Upper lobe of right lung (tissue), 1 donor: ENCODE measurements around the gene TMEM156. TPM values are rescaled to one million over a fixed set of nuclear protein-coding genes. Genes with fewer than 3 reads are reported as not detected.

ENCODE experiments used
- ATAC-seq: fragments of 200-7000 bp; cut with Tn5 transposase; one replicate; pipeline ENCODE4 v1.9.1; 2020; ENCODE audit warnings: mild to moderate bottlenecking, moderate library complexity
- DNase-seq: peaks from one replicate; pipeline ENCODE4 v3.0.0-alpha.2; 2020
- H3K27ac ChIP-seq: fragments of 200-600 bp; one replicate; pipeline ENCODE4 v1.8.0; 2022
- H3K27me3 ChIP-seq: fragments of 200-600 bp; one replicate; pipeline ENCODE4 v1.8.0; 2022; ENCODE audit warnings: mild to moderate bottlenecking
- H3K36me3 ChIP-seq: fragments of 200-600 bp; one replicate; pipeline ENCODE4 v1.8.0; 2022
- H3K4me1 ChIP-seq: fragments of 200-600 bp; one replicate; pipeline ENCODE4 v1.8.0; 2022
- H3K4me3 ChIP-seq: fragments of 200-600 bp; one replicate; pipeline ENCODE4 v1.8.0; 2022; ENCODE audit warnings: mild to moderate bottlenecking
- H3K9me3 ChIP-seq: fragments of 200-600 bp; one replicate; pipeline ENCODE4 v1.8.0; 2022
- intact Hi-C: fragments of 100-400 bp; cut with DNase I; formaldehyde crosslinking; loops from one replicate; pipeline ENCODE4 v1.11.0; 2022
- total RNA-seq: library from RNA; stranded (reverse); fragmentation: NEBNext Ultra II Directional; extraction: Animal tissue kit (Norgen Biotek cat#: 25700); gene quantifications from one replicate; pipeline ENCODE4 v1.2.1, GENCODE V29; 2021
- TF ChIP-seq, protein P1 (sequence below): fragments of 200-600 bp; IDR thresholded peaks from one replicate; pipeline ENCODE4 v1.8.0; 2022; ENCODE audit warnings: antibody characterized with exemption
- donor health status: DM: no; HTN: yes; CAD: no; lungs with severe emphysema.

TMEM156 gene
- total RNA-seq, 1 donor from 2014 or later = 1.2 TPM

DNA sequence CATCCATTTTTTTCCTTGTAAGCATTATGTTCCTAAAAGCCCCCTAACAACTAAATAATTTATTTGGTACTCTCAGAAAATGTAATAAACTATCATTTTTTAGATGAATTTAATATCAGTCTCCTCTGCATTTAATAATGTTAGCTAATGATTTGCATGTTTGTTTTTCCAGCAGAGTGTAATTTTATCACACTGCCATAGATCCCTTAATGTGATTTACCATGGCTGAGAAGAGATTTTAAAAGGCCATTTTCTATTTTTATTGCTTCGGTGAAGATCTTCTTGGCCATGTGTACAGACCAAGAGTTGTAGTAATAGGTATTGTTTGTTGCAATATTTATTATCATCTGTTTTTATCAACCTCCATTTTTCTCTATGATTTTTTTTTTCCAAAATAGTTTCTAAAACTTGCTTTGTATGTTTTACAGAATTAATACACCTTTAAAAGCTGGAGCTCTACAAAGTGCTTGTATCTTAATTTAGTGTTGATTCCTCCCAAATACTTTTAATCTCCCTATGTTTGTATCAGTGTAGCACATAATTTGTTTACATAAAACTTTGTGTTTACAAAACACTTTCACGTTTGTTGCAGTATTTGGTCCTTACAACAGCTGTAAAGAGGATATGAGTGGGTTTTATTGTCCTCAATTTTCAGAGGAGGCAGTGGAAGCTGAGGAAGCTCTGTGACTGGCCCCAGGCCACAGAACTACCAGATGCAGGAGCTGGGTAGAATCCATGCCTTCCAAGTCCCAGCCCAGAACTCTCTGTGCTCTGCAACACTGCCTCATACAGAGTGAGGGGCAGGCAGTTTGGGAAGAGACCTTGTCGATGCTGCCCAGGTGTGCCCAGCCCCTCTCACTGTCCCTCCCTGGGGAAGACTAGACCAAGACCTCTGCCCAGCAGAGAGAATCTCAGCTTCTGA is 106.5 kb downstream of the TMEM156 start:
- Histone ChIP-seq H3K9me3 (no peaks in the 10 kb centered on the region), H3K27ac (no peak overlapping the region), H3K36me3 (peaks cover 81% of the 10 kb centered on the region), H3K4me3 (no peak overlapping the region), H3K27me3 (no peaks in the 10 kb centered on the region), H3K4me1 (no peaks in the 10 kb centered on the region)
- TF ChIP-seq, protein P1, sequence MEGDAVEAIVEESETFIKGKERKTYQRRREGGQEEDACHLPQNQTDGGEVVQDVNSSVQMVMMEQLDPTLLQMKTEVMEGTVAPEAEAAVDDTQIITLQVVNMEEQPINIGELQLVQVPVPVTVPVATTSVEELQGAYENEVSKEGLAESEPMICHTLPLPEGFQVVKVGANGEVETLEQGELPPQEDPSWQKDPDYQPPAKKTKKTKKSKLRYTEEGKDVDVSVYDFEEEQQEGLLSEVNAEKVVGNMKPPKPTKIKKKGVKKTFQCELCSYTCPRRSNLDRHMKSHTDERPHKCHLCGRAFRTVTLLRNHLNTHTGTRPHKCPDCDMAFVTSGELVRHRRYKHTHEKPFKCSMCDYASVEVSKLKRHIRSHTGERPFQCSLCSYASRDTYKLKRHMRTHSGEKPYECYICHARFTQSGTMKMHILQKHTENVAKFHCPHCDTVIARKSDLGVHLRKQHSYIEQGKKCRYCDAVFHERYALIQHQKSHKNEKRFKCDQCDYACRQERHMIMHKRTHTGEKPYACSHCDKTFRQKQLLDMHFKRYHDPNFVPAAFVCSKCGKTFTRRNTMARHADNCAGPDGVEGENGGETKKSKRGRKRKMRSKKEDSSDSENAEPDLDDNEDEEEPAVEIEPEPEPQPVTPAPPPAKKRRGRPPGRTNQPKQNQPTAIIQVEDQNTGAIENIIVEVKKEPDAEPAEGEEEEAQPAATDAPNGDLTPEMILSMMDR = no peak
- DNase-seq = no peak
- intact Hi-C loops = no loop called here
- no peak for ATAC-seq

DNA sequence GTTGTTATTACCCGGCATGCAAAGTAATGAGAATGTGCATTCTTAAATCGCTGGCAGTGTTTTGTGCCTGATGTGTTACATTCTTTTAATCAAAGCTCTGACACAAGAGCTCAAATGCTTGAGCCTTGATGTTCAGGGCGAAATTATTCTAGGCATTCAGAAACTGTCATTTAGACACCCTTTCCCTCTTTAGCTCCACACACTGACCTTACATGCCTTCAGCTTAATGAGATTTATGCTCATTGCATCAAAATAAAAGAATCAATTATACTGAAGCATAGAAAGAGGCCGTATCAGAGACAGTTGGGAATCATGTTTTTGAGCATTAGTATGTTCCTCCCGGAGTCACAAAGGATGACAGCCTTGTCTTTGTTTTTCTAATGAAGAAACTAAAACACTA is 107.9 kb downstream of the TMEM156 start:
- intact Hi-C loops = no loop called here
- Histone ChIP-seq H3K4me1 (no peaks in the 10 kb centered on the region), H3K4me3 (no peak overlapping the region), H3K9me3 (no peaks in the 10 kb centered on the region), H3K27ac (no peak overlapping the region), H3K36me3 (peaks cover 70% of the 10 kb centered on the region), H3K27me3 (no peaks in the 10 kb centered on the region)
- TF ChIP-seq, protein P1 = no peak
- ATAC-seq (no peak), DNase-seq (no peak)

DNA sequence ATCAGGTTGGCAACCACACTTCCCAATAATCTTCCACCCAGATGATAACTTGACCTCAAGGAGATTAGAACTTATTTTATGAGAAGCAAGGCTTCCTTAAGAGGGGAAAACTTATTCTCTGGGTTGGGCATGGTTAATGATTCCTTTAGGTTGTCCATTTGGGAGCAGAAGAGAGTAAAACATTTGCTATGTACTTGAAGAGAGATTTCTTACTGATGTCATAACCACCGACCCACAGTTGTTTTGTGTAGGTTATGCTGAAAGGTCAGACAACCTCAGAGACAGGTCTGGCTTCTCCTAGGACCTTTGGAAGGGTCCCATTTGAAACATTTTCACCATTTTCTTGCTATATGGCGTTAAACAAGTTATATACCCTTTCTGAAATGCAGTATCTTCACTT is 108.5 kb downstream of the TMEM156 start:
- Histone ChIP-seq H3K9me3 (no peaks in the 10 kb centered on the region), H3K4me3 (no peak overlapping the region), H3K27me3 (no peaks in the 10 kb centered on the region), H3K4me1 (no peaks in the 10 kb centered on the region), H3K36me3 (peaks cover 70% of the 10 kb centered on the region), H3K27ac (no peak overlapping the region)
- DNase-seq = no peak
- TF ChIP-seq, protein P1 = no peak
- ATAC-seq = no peak
- intact Hi-C loops = no loop called here

DNA sequence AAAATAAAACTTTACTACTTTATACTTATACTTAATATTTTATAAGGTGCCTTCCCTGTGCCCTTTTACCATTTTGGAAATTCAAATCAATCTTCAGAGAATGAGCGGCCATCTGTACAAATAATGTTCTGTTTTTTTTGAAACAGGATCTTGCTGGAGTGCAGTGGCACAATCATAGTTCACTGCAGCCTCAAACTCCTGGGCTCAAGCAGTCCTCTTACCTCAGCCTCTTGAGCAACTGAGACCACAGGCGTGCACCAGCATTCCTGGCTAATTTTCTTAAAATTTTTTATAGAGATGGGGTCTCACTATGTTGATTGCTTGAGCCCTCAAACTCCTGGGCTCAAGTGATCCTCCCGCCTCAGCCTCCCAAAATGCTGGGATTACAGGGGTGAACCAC is 111.1 kb downstream of the TMEM156 start:
- Histone ChIP-seq H3K4me3 (no peak overlapping the region), H3K27ac (no peak overlapping the region), H3K27me3 (no peaks in the 10 kb centered on the region), H3K36me3 (peaks cover 67% of the 10 kb centered on the region), H3K4me1 (no peaks in the 10 kb centered on the region), H3K9me3 (no peaks in the 10 kb centered on the region)
- TF ChIP-seq, protein P1 = no peak
- intact Hi-C loops = no loop called here
- ATAC-seq (no peak), DNase-seq (no peak)

DNA sequence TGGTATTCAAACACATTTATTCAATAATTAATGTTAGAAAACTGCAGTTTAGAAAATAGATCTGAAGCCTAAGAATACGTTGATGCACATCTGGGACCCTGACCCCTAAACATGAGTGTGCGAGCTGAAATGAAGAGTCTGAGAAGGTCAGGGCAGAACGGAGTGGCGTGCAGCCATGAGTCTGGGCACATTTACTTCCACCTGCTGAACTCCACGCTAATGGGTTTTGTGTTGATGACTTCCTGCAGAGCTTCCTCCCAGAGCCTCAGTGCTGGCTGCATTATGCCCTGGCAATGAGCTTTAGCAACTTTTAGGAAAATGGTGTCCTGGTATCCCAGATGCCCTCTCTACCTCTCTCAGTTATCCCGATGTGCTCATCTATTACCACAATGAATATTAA is 111.5 kb downstream of the TMEM156 start:
- Histone ChIP-seq H3K36me3 (peaks cover 68% of the 10 kb centered on the region), H3K27me3 (no peaks in the 10 kb centered on the region), H3K27ac (no peak overlapping the region), H3K4me1 (no peaks in the 10 kb centered on the region), H3K9me3 (no peaks in the 10 kb centered on the region), H3K4me3 (no peak overlapping the region)
- intact Hi-C loops = no loop called here
- no peak for ATAC-seq
- TF ChIP-seq, protein P1 = no peak
- no peak for DNase-seq
